HG03108 (cell line): ENCODE data around the gene DIS3L2.

Experiments
- ATAC-seq: cut with Tn5 transposase; IDR thresholded peaks from one replicate; pipeline ENCODE4 v1.9.1; 2021; ENCODE audit warnings: moderate library complexity; ENCODE audit not compliant: unreplicated experiment

The DIS3L2 gene

GRCh38 chr2:232249096-232249495 lies 287.6 kb downstream of the DIS3L2 start:
- ATAC-seq: no peak

DNA sequence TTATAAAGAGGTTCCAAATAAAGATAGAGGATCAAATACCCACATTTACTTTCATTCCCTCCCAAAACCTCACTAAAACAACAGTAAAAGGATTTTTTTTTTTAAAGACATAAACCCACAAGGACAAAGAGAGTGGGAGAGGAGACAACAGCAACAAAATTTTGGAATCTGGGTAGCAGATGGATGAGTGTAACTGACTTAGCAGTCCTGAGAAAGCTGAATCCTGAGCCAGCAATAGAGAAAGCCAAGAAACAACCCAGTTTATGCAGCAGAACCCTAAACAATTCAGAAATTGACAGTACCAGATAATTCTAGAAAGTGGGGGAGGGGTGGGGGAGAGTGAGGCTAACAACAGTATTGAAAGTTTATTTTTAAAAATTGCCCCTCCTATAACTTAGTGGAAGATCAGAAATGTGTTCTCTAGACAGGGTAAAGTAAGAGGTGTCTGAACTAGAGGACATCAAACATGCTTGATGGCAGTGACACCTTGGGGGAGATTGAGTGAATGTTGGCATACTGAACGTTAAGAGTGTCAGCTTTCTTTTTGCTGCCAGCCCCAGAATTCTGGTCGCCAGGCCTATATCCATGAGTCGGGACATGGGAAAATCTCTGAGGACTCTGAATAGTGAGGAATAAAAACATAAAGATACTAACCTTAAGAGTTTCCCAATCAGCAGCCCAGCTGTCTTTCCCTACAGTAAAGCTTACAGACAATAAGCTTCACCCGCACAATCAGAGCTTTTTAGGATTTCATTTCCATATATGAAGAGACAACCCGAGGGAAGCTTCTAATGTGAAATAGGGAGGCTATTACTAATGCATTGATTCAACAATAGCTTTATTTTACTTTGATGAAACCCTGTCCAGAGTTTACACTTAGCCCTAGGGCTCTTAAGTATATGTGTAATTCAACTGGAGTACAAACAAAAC lies 289.0 kb downstream of the DIS3L2 start:
- no peak for ATAC-seq

- no peak for ATAC-seq
These were observed 293.5 kb downstream of the DIS3L2 start for GRCh38 chr2:232255033-232255432.

- ATAC-seq: no peak
These were observed 298.6 kb downstream of the DIS3L2 start for GRCh38 chr2:232260075-232260474.

DNA sequence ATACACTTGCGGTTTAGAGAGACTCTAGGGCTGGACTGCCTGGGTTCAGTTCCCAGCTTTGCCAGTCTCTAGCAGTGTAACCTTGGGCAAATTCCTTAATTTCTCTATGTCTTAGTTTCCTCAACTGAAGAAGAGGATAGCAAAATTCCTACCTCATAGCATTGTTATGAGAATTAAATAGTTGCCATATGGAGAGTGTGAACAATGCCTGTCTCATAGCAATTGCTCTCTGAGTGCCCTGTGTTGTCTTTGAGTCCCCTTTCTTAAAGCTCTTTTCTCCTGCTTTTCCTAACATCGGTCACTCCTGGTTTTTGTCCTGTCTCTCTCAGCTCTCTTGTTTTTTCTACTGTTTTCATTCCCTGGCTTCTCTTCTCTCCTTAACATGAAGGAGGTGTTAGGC lies 300.3 kb downstream of the DIS3L2 start:
- ATAC-seq: no peak

GRCh38 chr2:232263295-232263694 lies 301.8 kb downstream of the DIS3L2 start:
- no peak for ATAC-seq

GRCh38 chr2:232264081-232264480 lies 302.6 kb downstream of the DIS3L2 start:
- ATAC-seq: no peak

- ATAC-seq: no peak
These were observed 303.8 kb downstream of the DIS3L2 start for GRCh38 chr2:232265329-232265728.

GRCh38 chr2:232268636-232269165 lies 307.2 kb downstream of the DIS3L2 start:
- no peak for ATAC-seq

DNA sequence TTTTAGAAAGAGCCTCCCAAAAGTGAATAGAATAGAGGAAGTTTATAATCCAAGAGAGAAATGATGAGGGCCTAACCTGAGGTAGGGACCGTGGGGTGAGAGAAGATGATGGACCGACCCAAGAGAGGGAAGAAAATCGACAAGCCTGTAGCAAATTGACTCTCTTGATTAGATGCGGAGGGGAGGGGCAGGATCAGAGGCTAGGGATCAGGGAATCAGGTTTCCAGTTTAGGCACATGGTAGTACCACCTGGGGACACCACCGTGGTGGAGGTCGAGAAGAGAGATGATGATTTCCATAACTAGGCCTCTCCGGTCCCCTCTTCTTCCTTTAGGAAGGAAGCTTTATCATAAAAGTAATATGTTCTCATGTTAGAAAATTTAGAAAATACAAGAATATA lies 308.4 kb downstream of the DIS3L2 start:
- ATAC-seq: no peak

DNA sequence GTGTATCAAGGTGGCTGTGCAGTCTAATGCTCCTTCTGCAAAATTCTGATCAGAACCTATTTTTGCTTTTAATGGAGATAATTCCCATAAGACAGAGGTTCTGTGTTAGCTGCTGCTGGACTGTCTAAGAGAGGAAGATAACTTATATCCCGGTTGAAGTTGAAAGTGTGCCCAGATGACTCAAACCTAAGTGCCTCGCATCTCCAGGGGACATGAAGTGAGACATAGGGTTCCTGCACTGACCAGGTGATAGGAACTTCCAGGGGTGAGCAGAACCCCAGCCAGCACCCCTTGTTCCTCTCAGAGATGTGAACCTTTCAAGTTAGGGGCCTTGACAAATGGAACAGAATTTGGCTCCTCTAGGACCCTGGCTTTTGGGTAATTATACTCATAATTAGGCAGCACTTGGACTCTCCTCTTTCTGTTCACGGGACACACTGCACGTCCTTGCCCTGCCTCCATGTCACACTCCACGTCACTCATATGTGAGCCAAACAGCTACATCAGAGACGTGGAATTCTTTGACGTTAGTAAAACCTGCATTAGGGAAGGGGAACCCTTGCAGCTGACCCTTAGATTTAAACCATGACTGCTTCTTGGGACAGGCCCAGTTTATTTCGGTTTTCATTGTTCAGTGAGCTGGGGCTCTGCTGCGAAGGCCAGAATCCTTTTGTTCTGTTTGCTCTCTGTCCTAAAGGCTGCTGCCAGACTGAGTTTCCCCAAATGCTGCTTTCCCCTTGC lies 312.6 kb downstream of the DIS3L2 start:
- ATAC-seq: no peak

DNA sequence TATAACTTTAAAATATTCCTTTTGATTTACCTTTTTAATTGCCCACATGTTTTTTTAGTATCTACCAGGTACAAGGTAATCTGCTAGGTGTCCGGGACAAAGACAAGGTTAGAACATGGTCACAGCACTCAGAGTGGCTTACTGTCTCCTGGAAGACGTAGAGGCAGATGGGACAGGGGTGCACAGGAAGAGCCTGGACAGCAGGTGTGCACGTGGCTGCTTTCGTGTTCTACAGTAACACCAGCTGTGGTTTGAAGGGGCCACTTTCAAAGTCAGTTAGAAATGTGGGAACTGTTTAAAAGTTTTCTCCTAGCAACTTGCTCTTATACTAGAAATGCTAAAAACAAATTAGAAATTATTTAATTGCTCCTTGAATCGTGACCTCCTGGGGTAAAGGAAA lies 314.2 kb downstream of the DIS3L2 start:
- ATAC-seq: no peak

GRCh38 chr2:232276084-232276732 lies 314.7 kb downstream of the DIS3L2 start:
- no peak for ATAC-seq

DNA sequence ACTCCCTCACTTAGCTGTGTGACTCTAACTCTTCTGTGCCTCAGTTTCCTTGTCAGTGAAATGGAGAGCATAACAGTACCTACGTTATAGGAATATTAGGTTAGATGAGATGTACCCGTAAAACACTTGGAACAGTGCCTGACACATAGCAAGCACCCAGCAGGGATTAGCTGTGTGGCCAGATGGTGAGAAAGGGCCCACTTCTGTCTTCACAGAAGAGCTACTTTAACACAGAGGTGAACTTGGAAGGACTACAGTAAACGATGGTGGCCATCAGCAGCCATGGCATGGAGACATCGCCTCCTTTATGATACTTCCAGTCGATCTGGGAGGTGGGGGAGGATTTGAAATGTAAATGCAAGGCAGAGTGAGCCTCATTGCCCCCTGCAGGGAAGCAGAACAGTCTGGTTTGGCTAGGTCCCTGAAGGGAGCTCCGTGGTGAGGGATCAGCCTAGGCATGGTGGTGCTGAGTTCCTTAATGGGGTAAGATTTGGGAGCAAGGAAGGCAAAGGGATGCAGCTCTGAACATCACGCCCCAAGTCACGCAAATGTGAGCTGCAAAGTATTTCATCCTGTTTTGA lies 315.3 kb downstream of the DIS3L2 start:
- no peak for ATAC-seq

DNA sequence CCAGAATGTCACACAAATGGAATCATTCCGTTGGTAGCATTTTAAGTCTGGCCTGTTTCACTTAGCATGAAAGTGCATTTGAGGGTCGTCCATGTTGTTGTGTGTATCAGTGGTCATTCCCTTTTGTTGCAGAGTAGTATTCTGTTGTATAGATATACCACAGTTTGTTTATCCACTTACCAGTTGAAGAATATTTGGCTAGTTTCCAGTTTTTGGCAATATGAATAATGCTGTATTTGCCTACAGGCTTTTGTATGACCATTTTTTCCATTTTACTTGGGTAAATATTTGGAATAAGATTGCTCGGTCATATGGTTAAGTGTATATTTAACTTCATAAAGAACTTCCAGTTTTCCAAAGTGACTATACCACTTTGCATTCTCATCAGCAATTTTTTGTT lies 317.0 kb downstream of the DIS3L2 start:
- no peak for ATAC-seq

DNA sequence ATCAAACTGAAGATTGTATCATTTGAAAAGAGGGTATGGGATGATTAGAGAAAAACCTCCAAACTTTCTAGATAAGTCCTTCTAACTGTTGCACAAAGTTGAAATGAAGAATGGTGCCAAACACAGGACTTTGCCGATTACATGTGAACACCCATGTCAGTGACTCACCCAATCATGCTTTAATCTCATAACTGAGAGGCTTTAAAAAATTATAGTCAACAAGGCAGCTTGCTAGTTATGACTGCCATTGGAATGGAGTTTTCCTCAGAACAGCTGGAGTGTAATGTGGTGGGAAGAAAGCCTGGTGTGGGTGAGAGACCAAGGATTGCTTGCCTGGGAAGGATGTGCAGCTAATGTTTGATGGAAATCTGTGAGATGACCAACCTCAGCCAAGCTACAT lies 318.8 kb downstream of the DIS3L2 start:
- no peak for ATAC-seq

GRCh38 chr2:232281858-232282507 lies 320.5 kb downstream of the DIS3L2 start:
- ATAC-seq: no peak

DNA sequence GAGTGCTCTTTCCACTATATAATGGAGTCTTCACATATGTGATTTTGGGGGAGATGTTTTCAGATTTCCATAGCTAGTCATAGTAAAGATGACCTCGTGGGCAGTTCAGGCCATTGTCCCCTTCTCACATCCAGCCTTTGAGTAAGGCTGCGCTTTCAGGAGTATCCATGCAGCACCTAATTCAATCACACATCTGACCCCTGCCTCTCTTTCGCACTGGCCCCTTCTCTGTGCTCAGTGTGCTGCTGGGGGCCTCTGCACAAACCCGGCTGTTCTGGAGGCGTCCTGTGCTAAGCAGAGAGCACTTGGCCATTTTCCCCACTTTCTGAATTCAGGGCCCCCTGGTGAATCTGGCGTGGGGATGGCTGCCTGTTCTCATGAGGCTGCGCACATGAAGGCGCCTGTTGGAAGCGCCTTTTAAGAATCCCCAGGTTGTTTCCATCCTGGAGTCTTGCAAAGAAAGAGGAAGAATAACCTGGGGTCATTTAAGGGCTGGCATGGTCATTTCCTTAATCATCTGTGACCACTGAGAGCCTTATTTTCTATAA lies 321.1 kb downstream of the DIS3L2 start:
- ATAC-seq: no peak

- no peak for ATAC-seq
These were observed 324.7 kb downstream of the DIS3L2 start for GRCh38 chr2:232286001-232286868.
